Cardiac muscle cell (in vitro differentiated cells and primary cell): ENCODE data around the gene VSTM2L. TPM values are rescaled to one million over a fixed set of nuclear protein-coding genes. Genes with fewer than 3 reads are reported as not detected.
A peak's percentile ranks its signal among the peaks of the same experiment; 100 is the strongest.
"Not testable (repeated sequence)": the region's sequence is repeated elsewhere in the genome, so short reads cannot be mapped to it uniquely, and the experiment has no call there.

Source experiments
- DNase-seq, 2 donors: peaks; one replicate each; pipeline versions ENCODE4 v3.0.0 to v3.0.0-alpha.2; 2010 to 2017; ENCODE audit warnings: low read depth in 1 of 2, low spot score in 1 of 2
- H3K27ac ChIP-seq: fragments of 200-600 bp; sonication (generic); 2 replicates; pipeline ENCODE4 v1.5.1; 2016
- H3K27me3 ChIP-seq: fragments of 200-600 bp; sonication (generic); 2 replicates; pipeline ENCODE4 v1.6.0; 2016; ENCODE audit warnings: control low read depth
- H3K36me3 ChIP-seq: fragments of 200-600 bp; sonication (generic); 2 replicates; pipeline ENCODE4 v1.5.1; 2016; ENCODE audit warnings: control low read depth
- H3K4me1 ChIP-seq: fragments of 200-600 bp; sonication (generic); 2 replicates; pipeline ENCODE4 v1.8.1; 2017; ENCODE audit warnings: low read depth, mild to moderate bottlenecking, mixed run types
- H3K4me3 ChIP-seq: fragments of 200-600 bp; sonication (generic); 2 replicates; pipeline ENCODE4 v1.5.1; 2016; ENCODE audit warnings: mild to moderate bottlenecking
- H3K9me3 ChIP-seq: fragments of 200-600 bp; sonication (generic); 2 replicates; pipeline ENCODE4 v1.5.1; 2017; ENCODE audit warnings: low read depth, mild to moderate bottlenecking, control low read depth
- CTCF ChIP-seq: IDR thresholded peaks from 2 replicates; pipeline ENCODE4 v1.5.1; 2012; ENCODE audit warnings: low read depth, mild to moderate bottlenecking, low read length
- polyA plus RNA-seq: library from polyadenylated mRNA; unstranded; fragments of >200 nt; fragmentation: Nextera tagmentation; extraction: Ambion mirVana; gene quantifications from 2 replicates; pipeline ENCODE4 v1.2.1, GENCODE V29; 2016
- total RNA-seq: library from RNA; depleted of rRNA; stranded (reverse); fragments of >200 nt; gene quantifications from 2 replicates; pipeline ENCODE4 v1.2.3, GENCODE V29; 2016

VSTM2L gene
- total and polyA plus RNA-seq, 2 experiments from 2014 or later, result 83.4 to 321 TPM

GRCh38 chr20:37956107-37956585, 53.2 kb downstream of the VSTM2L start:
- no peaks in the 10 kb centered on the region for H3K27me3 ChIP-seq
- H3K4me3 ChIP-seq, result no peak overlapping the region
- H3K4me1 ChIP-seq, result no peaks in the 10 kb centered on the region
- H3K9me3 ChIP-seq, result no peaks in the 10 kb centered on the region
- H3K27ac ChIP-seq, result no peak overlapping the region
- H3K36me3 ChIP-seq, result no peaks in the 10 kb centered on the region
- no peak for TF ChIP-seq CTCF
- DNase-seq, result no peak

- no peak overlapping the region for H3K4me3 ChIP-seq
- no peaks in the 10 kb centered on the region for H3K9me3 ChIP-seq
- no peak for TF ChIP-seq CTCF
- no peak for DNase-seq
- H3K27me3 ChIP-seq, result no peaks in the 10 kb centered on the region
- no peaks in the 10 kb centered on the region for H3K4me1 ChIP-seq
- H3K27ac ChIP-seq, result no peak overlapping the region
- H3K36me3 ChIP-seq, result no peaks in the 10 kb centered on the region
These were observed 56.1 kb downstream of the VSTM2L start for GRCh38 chr20:37958856-37959520.

GRCh38 chr20:37961066-37961465, 58.1 kb downstream of the VSTM2L start:
- Histone ChIP-seq H3K27ac (no peak overlapping the region), H3K9me3 (no peaks in the 10 kb centered on the region), H3K36me3 (no peaks in the 10 kb centered on the region), H3K27me3 (no peaks in the 10 kb centered on the region), H3K4me3 (no peak overlapping the region), H3K4me1 (no peaks in the 10 kb centered on the region)
- no peak for TF ChIP-seq CTCF
- no peak for DNase-seq

GRCh38 chr20:37963483-37963882, 60.6 kb downstream of the VSTM2L start:
- H3K27ac ChIP-seq, H3K4me1 ChIP-seq, H3K9me3 ChIP-seq, H3K36me3 ChIP-seq, DNase-seq, H3K27me3 ChIP-seq, H3K4me3 ChIP-seq: not testable (repeated sequence)

GRCh38 chr20:37968841-37969401, 66.0 kb downstream of the VSTM2L start:
- H3K4me1 ChIP-seq, result peaks cover 14% of the 10 kb centered on the region
- no peaks in the 10 kb centered on the region for H3K27me3 ChIP-seq
- H3K9me3 ChIP-seq, result no peaks in the 10 kb centered on the region
- no peaks in the 10 kb centered on the region for H3K36me3 ChIP-seq
- H3K4me3 ChIP-seq, result no peak overlapping the region
- TF ChIP-seq CTCF, result no peak
- H3K27ac ChIP-seq, result peak overlapping the region; percentile 68
- DNase-seq, result no peak
